GM12892 (cell line): ENCODE results near the gene WDR35.

ENCODE experiments used
- POLR2A ChIP-seq: IDR thresholded peaks from 2 replicates; pipeline ENCODE4 v1.6.1; 2011; ENCODE audit warnings: low read depth, low read length, control low read depth
- POLR2AphosphoS5 ChIP-seq: IDR thresholded peaks from 2 replicates; pipeline ENCODE4 v1.6.1; 2011; ENCODE audit warnings: low read depth, low read length, control low read depth
- TAF1 ChIP-seq: IDR thresholded peaks from 2 replicates; pipeline ENCODE4 v1.6.1; 2011; ENCODE audit warnings: low read depth, mild to moderate bottlenecking, control low read depth, low read length, borderline replicate concordance

DNA sequence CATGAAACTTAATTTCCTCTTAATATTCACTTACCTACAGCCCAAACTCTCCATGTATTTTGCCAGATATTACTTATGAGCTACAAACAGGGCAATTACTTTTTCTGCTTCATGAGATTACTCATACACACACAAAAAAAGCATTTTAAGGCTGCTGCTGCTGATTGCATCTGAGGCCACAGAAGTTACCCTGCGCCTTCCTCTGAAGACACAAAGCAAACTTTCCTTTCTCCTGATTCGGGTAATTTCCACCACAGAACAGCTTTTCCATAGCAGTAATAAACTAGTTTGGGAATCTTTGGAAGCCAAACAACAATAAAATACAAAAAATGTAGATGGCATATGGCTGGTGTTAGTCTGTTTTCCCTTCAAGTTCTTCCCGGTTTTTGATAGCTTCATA, 94.4 kb downstream of the WDR35 start:
- TF ChIP-seq POLR2AphosphoS5, result no peak
- no peak for TF ChIP-seq POLR2A
- TF ChIP-seq TAF1, result no peak
